CD4-positive, alpha-beta T cell treated with Interferon gamma for 1 hour (primary cell): ENCODE results near the gene PTPRA.
"Not testable (repeated sequence)": the region's sequence is repeated elsewhere in the genome, so short reads cannot be mapped to it uniquely, and the experiment has no call there.

Experiments
- DNase-seq: peaks from one replicate; pipeline ENCODE4 v3.0.0-alpha.2; 2020

Gene PTPRA

GRCh38 chr20:2889209-2889608 lies 15.9 kb downstream of the PTPRA start:
- no peak for DNase-seq

- DNase-seq: no peak
Observed at GRCh38 chr20:2889797-2890196, 16.5 kb downstream of the PTPRA start.

- no peak for DNase-seq
Observed at GRCh38 chr20:2890742-2891141, 17.5 kb downstream of the PTPRA start.

- no peak for DNase-seq
Observed at GRCh38 chr20:2891343-2891742, 18.1 kb downstream of the PTPRA start.

- no peak for DNase-seq
Observed at GRCh38 chr20:2892376-2892775, 19.1 kb downstream of the PTPRA start.

- no peak for DNase-seq
Observed at GRCh38 chr20:2894221-2894620, 20.9 kb downstream of the PTPRA start.

GRCh38 chr20:2895154-2895553 lies 21.9 kb downstream of the PTPRA start:
- DNase-seq: not testable (repeated sequence)

- no peak for DNase-seq
Observed at GRCh38 chr20:2899243-2899642, 26.0 kb downstream of the PTPRA start.

- no peak for DNase-seq
Observed at GRCh38 chr20:2900845-2901592, 27.7 kb downstream of the PTPRA start.

- no peak for DNase-seq
Observed at GRCh38 chr20:2902291-2902690, 29.0 kb downstream of the PTPRA start.

- no peak for DNase-seq
Observed at GRCh38 chr20:2902818-2903217, 29.5 kb downstream of the PTPRA start.

GRCh38 chr20:2903686-2904085 lies 30.4 kb downstream of the PTPRA start:
- DNase-seq: no peak

- no peak for DNase-seq
Observed at GRCh38 chr20:2907519-2907918, 34.2 kb downstream of the PTPRA start.

- DNase-seq: no peak
Observed at GRCh38 chr20:2909953-2910352, 36.7 kb downstream of the PTPRA start.

- DNase-seq: no peak
Observed at GRCh38 chr20:2911200-2911599, 37.9 kb downstream of the PTPRA start.

- no peak for DNase-seq
Observed at GRCh38 chr20:2914160-2914559, 40.9 kb downstream of the PTPRA start.

GRCh38 chr20:2917266-2917665 lies 44.0 kb downstream of the PTPRA start:
- DNase-seq: no peak

GRCh38 chr20:2918096-2919049 lies 45.1 kb downstream of the PTPRA start:
- DNase-seq: no peak

GRCh38 chr20:2919518-2920245 lies 46.4 kb downstream of the PTPRA start:
- no peak for DNase-seq

GRCh38 chr20:2920473-2920872 lies 47.2 kb downstream of the PTPRA start:
- DNase-seq: no peak

- DNase-seq: no peak
Observed at GRCh38 chr20:2921506-2921905, 48.2 kb downstream of the PTPRA start.

GRCh38 chr20:2922957-2923356 lies 49.7 kb downstream of the PTPRA start:
- no peak for DNase-seq

GRCh38 chr20:2930538-2930937 lies 57.3 kb downstream of the PTPRA start:
- no peak for DNase-seq
